IPS DF 6.9 (cell line): ENCODE data around the gene NEK3.
"Not testable (repeated sequence)": the region's sequence is repeated elsewhere in the genome, so short reads cannot be mapped to it uniquely, and the experiment has no call there.

Source experiments
- DNase-seq: peaks from one replicate; pipeline ENCODE4 v3.0.0-alpha.2; 2013; ENCODE audit warnings: low read depth, low spot score
- H3K27ac ChIP-seq: one replicate; pipeline ENCODE4 v1.5.1; 2013; ENCODE audit warnings: low read length, control low read depth
- H3K27me3 ChIP-seq: 2 replicates; pipeline ENCODE4 v1.6.1; 2013; ENCODE audit warnings: mild to moderate bottlenecking, low read length; ENCODE audit not compliant: control insufficient read depth, insufficient read depth
- H3K36me3 ChIP-seq: 2 replicates; pipeline ENCODE4 v1.6.1; 2013; ENCODE audit warnings: low read length; ENCODE audit not compliant: control insufficient read depth, insufficient read depth
- H3K4me1 ChIP-seq: 2 replicates; pipeline ENCODE4 v1.6.1; 2013; ENCODE audit warnings: low read length; ENCODE audit not compliant: control insufficient read depth, insufficient read depth
- H3K4me3 ChIP-seq: 2 replicates; pipeline ENCODE4 v1.5.1; 2013; ENCODE audit warnings: mild to moderate bottlenecking, low read length
- H3K9me3 ChIP-seq: 2 replicates; pipeline ENCODE4 v1.6.1; 2013; ENCODE audit warnings: low read length, inconsistent platforms; ENCODE audit not compliant: control insufficient read depth, insufficient read depth
- WGBS: extraction: QIAGEN DNeasy Blood & Tissue Kit; methylation state at CpG from one replicate; pipeline ENCODE4 v1.1.7; 2013; ENCODE audit warnings: mixed read lengths, missing lambda C conversion rate; ENCODE audit not compliant: insufficient read length, insufficient coverage; 5-methylcytosine and 5-hydroxymethylcytosine counted together

Gene NEK3

GRCh38 chr13:52096748-52097147 lies 62.6 kb downstream of the NEK3 start:
- H3K4me1 ChIP-seq, result no peaks in the 10 kb centered on the region
- H3K9me3 ChIP-seq, result no peaks in the 10 kb centered on the region
- no CpG with 5 or more reads among the region's 3 CpGs for WGBS
- H3K27me3 ChIP-seq, result no peaks in the 10 kb centered on the region
- no peak overlapping the region for H3K4me3 ChIP-seq
- H3K27ac ChIP-seq, result no peak overlapping the region
- no peak for DNase-seq
- no peaks in the 10 kb centered on the region for H3K36me3 ChIP-seq

DNA sequence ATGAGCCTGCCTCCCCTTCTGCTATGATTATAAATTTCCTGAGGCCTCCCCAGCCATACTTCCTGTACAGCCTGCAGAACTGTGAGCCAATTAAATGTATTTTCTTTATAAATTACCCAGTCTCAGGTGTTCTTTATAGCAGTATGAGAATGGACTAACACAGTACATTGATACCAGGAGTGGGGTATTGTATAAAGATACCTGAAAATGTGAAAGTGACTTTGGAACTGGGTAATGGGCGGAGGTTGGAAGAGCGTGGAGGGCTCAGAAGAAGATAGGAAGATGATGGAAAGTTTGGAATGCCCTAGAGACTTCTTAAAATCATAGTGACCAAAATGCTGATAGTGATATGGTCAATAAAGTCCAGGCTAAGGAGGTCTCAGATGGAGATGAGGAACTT lies 63.3 kb downstream of the NEK3 start:
- no peak overlapping the region for H3K27ac ChIP-seq
- no peak for DNase-seq
- H3K27me3 ChIP-seq, result no peaks in the 10 kb centered on the region
- H3K4me3 ChIP-seq, result no peak overlapping the region
- no peaks in the 10 kb centered on the region for H3K36me3 ChIP-seq
- H3K9me3 ChIP-seq, result no peaks in the 10 kb centered on the region
- WGBS, result no CpG with 5 or more reads among the region's 2 CpGs
- H3K4me1 ChIP-seq, result no peaks in the 10 kb centered on the region

DNA sequence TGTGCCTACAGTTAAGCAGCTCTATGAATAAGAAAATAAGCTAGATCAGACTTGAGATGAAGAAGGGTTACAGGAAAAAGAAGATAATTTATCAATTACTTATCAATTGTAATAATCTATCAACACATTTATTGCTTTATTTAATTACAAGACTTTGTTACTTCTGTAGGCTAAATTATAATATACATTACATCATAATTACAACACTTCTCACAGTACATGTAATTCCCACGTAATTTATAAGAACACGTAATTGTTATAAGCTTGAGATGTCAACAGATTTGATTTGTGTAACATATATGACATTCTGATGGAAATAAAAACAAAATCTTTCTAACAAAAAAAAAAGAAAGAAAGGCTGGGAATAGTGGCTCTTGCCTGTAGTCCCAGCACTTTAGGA lies 67.3 kb downstream of the NEK3 start:
- no CpG with 5 or more reads among the region's 2 CpGs for WGBS
- Histone ChIP-seq H3K27me3 (no peaks in the 10 kb centered on the region), H3K4me1 (no peaks in the 10 kb centered on the region), H3K36me3 (no peaks in the 10 kb centered on the region), H3K4me3 (no peak overlapping the region), H3K9me3 (no peaks in the 10 kb centered on the region), H3K27ac (no peak overlapping the region)
- no peak for DNase-seq

DNA sequence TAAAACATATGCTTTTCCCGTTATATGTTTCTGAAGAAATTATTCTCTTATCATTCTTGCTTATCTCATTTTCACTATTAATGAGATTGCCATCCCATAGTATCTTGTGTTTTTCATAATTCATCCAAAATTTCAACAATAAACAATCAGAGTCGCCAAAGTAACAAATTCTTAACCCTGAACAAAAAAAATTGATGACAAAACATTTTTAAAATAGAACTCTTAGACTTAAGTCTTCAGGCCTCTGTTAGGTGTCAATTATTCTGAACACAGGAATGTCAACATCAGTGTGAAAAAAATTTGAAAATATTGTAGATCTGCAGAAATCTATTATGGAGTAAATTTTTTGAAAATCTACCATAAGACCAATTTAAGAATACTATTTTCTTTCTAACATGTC lies 67.9 kb downstream of the NEK3 start:
- H3K9me3 ChIP-seq, result no peaks in the 10 kb centered on the region
- no peak overlapping the region for H3K4me3 ChIP-seq
- no peak for DNase-seq
- 100% methylated on average over 1 of the region's 2 CpGs for WGBS
- no peak overlapping the region for H3K27ac ChIP-seq
- no peaks in the 10 kb centered on the region for H3K36me3 ChIP-seq
- no peaks in the 10 kb centered on the region for H3K27me3 ChIP-seq
- H3K4me1 ChIP-seq, result no peaks in the 10 kb centered on the region

GRCh38 chr13:52085421-52085820 lies 74.0 kb downstream of the NEK3 start:
- H3K9me3 ChIP-seq, result no peaks in the 10 kb centered on the region
- no peaks in the 10 kb centered on the region for H3K36me3 ChIP-seq
- WGBS, result no CpG with 5 or more reads among the region's 2 CpGs
- DNase-seq, result no peak
- H3K4me1 ChIP-seq, result no peaks in the 10 kb centered on the region
- no peak overlapping the region for H3K27ac ChIP-seq
- H3K27me3 ChIP-seq, result no peaks in the 10 kb centered on the region
- no peak overlapping the region for H3K4me3 ChIP-seq

- not testable (repeated sequence) for H3K9me3 ChIP-seq, H3K4me3 ChIP-seq, H3K27me3 ChIP-seq, H3K4me1 ChIP-seq, DNase-seq, H3K36me3 ChIP-seq, H3K27ac ChIP-seq
- WGBS, result no CpG with 5 or more reads among the region's 3 CpGs
Measured at GRCh38 chr13:52084981-52085380, 74.4 kb downstream of the NEK3 start.
